ENCODE results near the gene MAN2A2. TPM values are rescaled to one million over a fixed set of nuclear protein-coding genes. Genes with fewer than 3 reads are reported as not detected.

The MAN2A2 gene
- total RNA-seq, 1 donor = 15.1 TPM

DNA sequence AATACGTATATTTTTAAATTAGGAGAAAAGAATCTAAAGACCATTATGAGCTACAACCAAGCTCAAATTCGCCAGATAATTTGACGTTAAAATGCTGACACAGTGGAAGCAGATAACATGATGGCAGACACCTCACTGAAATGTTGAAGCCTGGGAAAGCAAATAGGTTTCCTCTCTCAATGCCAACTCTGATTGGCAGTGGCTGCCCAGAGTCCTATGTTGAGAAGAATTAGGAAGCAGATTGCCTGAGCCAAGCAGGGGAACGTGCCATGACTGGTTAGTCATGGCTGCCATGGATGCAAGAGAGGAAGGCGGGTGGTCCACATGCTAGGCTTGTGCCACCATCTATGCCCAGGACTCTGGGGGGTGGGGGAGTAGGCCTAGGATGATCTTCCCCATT, 35.2 kb downstream of the MAN2A2 start:
- no peak for DNase-seq (ENCODE audit: low read depth)
- no peak overlapping the region for H3K4me3 ChIP-seq (ENCODE audit: low read depth, low read length)
- TF ChIP-seq, protein P1, sequence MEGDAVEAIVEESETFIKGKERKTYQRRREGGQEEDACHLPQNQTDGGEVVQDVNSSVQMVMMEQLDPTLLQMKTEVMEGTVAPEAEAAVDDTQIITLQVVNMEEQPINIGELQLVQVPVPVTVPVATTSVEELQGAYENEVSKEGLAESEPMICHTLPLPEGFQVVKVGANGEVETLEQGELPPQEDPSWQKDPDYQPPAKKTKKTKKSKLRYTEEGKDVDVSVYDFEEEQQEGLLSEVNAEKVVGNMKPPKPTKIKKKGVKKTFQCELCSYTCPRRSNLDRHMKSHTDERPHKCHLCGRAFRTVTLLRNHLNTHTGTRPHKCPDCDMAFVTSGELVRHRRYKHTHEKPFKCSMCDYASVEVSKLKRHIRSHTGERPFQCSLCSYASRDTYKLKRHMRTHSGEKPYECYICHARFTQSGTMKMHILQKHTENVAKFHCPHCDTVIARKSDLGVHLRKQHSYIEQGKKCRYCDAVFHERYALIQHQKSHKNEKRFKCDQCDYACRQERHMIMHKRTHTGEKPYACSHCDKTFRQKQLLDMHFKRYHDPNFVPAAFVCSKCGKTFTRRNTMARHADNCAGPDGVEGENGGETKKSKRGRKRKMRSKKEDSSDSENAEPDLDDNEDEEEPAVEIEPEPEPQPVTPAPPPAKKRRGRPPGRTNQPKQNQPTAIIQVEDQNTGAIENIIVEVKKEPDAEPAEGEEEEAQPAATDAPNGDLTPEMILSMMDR (IDR thresholded peaks at IDR 0.05; ENCODE audit: insufficient read depth, low read depth, low read length) = no peak

DNA sequence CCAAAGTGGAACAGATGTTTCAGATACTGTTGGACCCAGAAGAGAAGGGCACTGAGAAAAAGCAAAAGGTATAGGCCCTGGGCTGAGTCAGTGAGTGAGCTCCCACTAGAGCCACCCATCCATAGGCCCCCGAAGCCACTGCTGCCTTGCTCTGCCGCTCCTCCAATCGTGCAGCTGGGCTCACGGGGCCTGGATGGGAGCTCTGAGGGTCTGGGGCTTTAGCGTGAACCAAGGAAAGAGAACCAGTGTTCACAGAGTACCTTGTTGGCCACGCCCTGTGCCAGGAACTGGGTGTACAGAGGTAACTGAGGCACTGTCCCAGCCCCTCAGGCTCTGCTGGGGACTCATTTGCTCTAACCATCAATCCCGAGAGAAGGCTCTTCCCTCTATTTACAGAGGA, 36.7 kb downstream of the MAN2A2 start:
- DNase-seq (ENCODE audit: low read depth) = no peak
- no peak overlapping the region for H3K4me3 ChIP-seq (ENCODE audit: low read depth, low read length)
- TF ChIP-seq, protein P1 (IDR thresholded peaks at IDR 0.05; ENCODE audit: insufficient read depth, low read depth, low read length) = no peak

DNA sequence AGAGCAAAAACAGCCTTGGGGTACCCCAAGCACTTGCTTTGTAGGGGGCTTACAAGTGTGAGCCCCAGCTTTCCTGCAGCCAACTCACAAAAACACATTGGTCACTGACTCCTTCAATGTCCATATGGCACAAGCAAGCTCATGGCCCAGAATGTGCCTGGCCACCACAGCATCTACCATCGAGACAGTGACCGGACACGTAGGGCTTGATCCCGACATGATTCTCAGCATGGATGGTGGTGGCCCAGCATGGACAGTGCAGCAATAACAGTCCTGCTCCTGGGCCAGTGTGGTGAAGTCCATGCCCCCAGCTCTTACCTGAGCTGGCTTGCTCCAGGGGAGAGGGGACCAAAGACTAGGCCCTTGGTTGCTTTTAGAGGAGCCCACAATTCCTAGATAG, 37.9 kb downstream of the MAN2A2 start:
- no peak overlapping the region for H3K4me3 ChIP-seq (ENCODE audit: low read depth, low read length)
- TF ChIP-seq, protein P1 (IDR thresholded peaks at IDR 0.05; ENCODE audit: insufficient read depth, low read depth, low read length) = no peak
- DNase-seq (ENCODE audit: low read depth) = no peak

DNA sequence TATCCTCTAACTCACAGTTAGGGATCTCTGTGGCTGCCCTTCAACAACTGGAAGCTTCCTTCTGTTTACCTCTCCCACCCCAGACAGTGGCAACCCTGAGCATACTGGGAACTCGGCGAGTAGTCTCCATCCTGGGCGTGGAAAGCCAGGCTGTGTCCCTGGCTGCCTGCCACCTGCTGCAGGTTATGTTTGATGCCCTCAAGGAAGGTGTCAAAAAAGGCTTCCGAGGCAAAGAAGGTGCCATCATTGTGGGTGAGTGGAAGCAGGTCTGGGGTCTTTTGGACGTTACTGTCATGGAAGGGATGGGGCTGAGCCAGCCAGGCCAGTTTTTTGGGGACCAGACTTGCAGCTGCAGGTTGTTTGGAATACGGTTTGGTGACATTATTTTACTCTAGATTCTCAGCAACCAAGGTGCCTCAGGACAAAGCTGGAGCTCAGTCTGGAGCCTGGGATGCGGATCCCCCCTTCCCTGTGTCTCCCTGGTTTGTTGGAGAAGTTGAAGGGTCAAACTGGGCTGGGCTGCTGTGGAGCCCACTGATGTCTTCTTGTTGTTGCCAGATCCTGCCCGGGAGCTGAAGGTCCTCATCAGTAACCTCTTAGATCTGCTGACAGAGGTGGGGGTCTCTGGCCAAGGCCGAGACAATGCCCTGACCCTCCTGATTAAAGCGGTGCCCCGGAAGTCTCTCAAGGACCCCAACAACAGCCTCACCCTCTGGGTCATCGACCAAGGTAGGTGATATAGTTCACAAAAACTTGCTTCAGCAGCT, 39.4 kb downstream of the MAN2A2 start:
- H3K4me3 ChIP-seq (ENCODE audit: low read depth, low read length) = no peak overlapping the region
- DNase-seq (ENCODE audit: low read depth) = no peak
- TF ChIP-seq, protein P1 (IDR thresholded peaks at IDR 0.05; ENCODE audit: insufficient read depth, low read depth, low read length) = no peak

DNA sequence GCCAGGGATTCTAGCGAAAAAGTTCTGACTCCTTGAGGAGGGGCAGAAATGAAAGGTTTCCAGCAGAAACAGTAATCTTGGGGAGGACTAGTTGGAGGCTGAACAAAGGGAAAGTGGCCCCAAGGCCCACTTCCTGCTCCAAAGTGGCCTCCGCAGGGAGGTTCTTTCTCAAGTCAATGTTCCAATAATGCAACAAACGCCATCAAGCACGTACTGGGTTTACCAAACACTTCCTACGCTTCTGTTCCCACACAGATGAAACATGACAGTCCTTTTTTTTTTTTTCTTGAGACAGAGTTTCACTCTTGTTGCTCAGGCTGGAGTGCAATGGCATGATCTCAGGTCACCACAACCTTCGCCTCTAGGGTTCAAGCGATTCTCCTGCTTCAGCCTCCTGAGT, 42.0 kb downstream of the MAN2A2 start:
- no peak overlapping the region for H3K4me3 ChIP-seq (ENCODE audit: low read depth, low read length)
- TF ChIP-seq, protein P1 (IDR thresholded peaks at IDR 0.05; ENCODE audit: insufficient read depth, low read depth, low read length) = no peak
- DNase-seq (ENCODE audit: low read depth) = no peak

DNA sequence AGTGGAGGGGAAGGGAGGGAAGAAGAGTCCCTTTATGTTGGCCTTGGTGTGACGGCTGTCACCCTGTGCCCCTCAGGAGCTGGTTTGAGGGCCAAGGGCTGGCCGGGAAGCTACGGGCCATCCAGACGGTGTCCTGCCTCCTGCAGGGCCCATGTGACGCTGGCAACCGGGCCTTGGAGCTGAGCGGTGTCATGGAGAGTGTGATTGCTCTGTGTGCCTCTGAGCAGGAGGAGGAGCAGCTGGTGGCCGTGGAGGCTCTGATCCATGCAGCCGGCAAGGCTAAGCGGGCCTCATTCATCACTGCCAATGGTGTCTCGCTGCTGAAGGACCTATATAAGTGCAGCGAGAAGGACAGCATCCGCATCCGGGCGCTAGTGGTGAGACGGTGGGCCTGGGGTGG, 43.4 kb downstream of the MAN2A2 start:
- DNase-seq (ENCODE audit: low read depth) = no peak
- no peak overlapping the region for H3K4me3 ChIP-seq (ENCODE audit: low read depth, low read length)
- TF ChIP-seq, protein P1 (IDR thresholded peaks at IDR 0.05; ENCODE audit: insufficient read depth, low read depth, low read length) = no peak

Measured in fibroblast of villous mesenchyme (primary cell).